Stimulated activated CD8-positive, alpha-beta memory T cell treated with anti-CD3 and anti-CD28 coated beads, Interleukin-15, amount 100 ng/mL, for 4 hours (primary cell): ENCODE results near the gene CACNA2D3.

Source experiments
- DNase-seq, 2 donors: peaks; one replicate each; pipeline ENCODE4 v3.0.0-alpha.2; 2020; ENCODE audit warnings: low read depth in 2 of 2

Gene CACNA2D3

GRCh38 chr3:54530944-54531343 lies 408.6 kb downstream of the CACNA2D3 start:
- no peak for DNase-seq

GRCh38 chr3:54531741-54532140 lies 409.4 kb downstream of the CACNA2D3 start:
- DNase-seq, result no peak

- DNase-seq, result no peak
Observed at GRCh38 chr3:54533856-54534255, 411.5 kb downstream of the CACNA2D3 start.

- no peak for DNase-seq
Observed at GRCh38 chr3:54535619-54536018, 413.3 kb downstream of the CACNA2D3 start.

- DNase-seq, result no peak
Observed at GRCh38 chr3:54536450-54536849, 414.1 kb downstream of the CACNA2D3 start.

GRCh38 chr3:54537506-54537905 lies 415.2 kb downstream of the CACNA2D3 start:
- no peak for DNase-seq

GRCh38 chr3:54538346-54538745 lies 416.0 kb downstream of the CACNA2D3 start:
- no peak for DNase-seq

- DNase-seq, result no peak
Observed at GRCh38 chr3:54541369-54541768, 419.0 kb downstream of the CACNA2D3 start.

GRCh38 chr3:54543446-54543845 lies 421.1 kb downstream of the CACNA2D3 start:
- no peak for DNase-seq

- DNase-seq, result no peak
Observed at GRCh38 chr3:54547051-54547450, 424.7 kb downstream of the CACNA2D3 start.

- DNase-seq, result no peak
Observed at GRCh38 chr3:54547846-54548245, 425.5 kb downstream of the CACNA2D3 start.

- DNase-seq, result no peak
Observed at GRCh38 chr3:54549607-54550220, 427.4 kb downstream of the CACNA2D3 start.

- no peak for DNase-seq
Observed at GRCh38 chr3:54550221-54550977, 428.0 kb downstream of the CACNA2D3 start.

GRCh38 chr3:54556630-54557029 lies 434.3 kb downstream of the CACNA2D3 start:
- no peak for DNase-seq

GRCh38 chr3:54557538-54558428 lies 435.4 kb downstream of the CACNA2D3 start:
- no peak for DNase-seq

GRCh38 chr3:54563501-54564200 lies 441.3 kb downstream of the CACNA2D3 start:
- no peak for DNase-seq

GRCh38 chr3:54564374-54564925 lies 442.1 kb downstream of the CACNA2D3 start:
- no peak for DNase-seq

- no peak for DNase-seq
Observed at GRCh38 chr3:54565956-54566355, 443.6 kb downstream of the CACNA2D3 start.

GRCh38 chr3:54567949-54568348 lies 445.6 kb downstream of the CACNA2D3 start:
- no peak for DNase-seq

- DNase-seq, result no peak
Observed at GRCh38 chr3:54570008-54570407, 447.7 kb downstream of the CACNA2D3 start.

- DNase-seq, result no peak
Observed at GRCh38 chr3:54572197-54572895, 450.0 kb downstream of the CACNA2D3 start.
